A673 (cell line): ENCODE results near the gene HRH2. TPM values are rescaled to one million over a fixed set of nuclear protein-coding genes. Genes with fewer than 3 reads are reported as not detected.

Source experiments
- BruUV-seq: library from RNA; stranded (reverse); fragments of 400-500 nt; replicated peaks from 2 replicates; lab custom pipeline; 2021; lab: Mats Ljungman, UMichigan
- CTCF ChIA-PET: fragments of 300-600 bp; sonication (Branson Sonifier 250); formaldehyde crosslinking; loops from one replicate; lab custom pipeline; 2022; ENCODE audit warnings: antibody characterized with exemption; lab: Charles Lee
- POLR2A ChIA-PET: fragments of 300-600 bp; sonication (Branson Sonifier 250); formaldehyde crosslinking; loops from one replicate; lab custom pipeline; 2022; ENCODE audit warnings: antibody characterized with exemption; ENCODE audit not compliant: low non-redundant PET; lab: Charles Lee
- DNase-seq: peaks from one replicate; pipeline ENCODE4 v3.0.0-alpha.2; 2015; ENCODE audit warnings: low spot score
- H3K27ac ChIP-seq: fragments of 200-600 bp; sonication (generic); 2 replicates; pipeline ENCODE4 v1.5.1; 2016; ENCODE audit warnings: mixed run types, low read depth, mild to moderate bottlenecking, mixed read lengths, antibody characterized with exemption, low read length; ENCODE audit not compliant: poor library complexity, severe bottlenecking
- H3K27me3 ChIP-seq: fragments of 200-600 bp; sonication (generic); replicated peaks from 2 replicates; pipeline ENCODE4 v1.6.1; 2017; ENCODE audit warnings: mixed run types, low read depth, mild to moderate bottlenecking, mixed read lengths, antibody characterized with exemption, low read length; ENCODE audit not compliant: insufficient read depth, poor library complexity
- H3K36me3 ChIP-seq: fragments of 200-600 bp; sonication (generic); 2 replicates; pipeline ENCODE4 v1.6.1; 2016; ENCODE audit warnings: mixed run types, mild to moderate bottlenecking, mixed read lengths, antibody characterized with exemption, low read length; ENCODE audit not compliant: insufficient read depth, poor library complexity, severe bottlenecking
- H3K4me1 ChIP-seq: fragments of 200-600 bp; sonication (generic); 2 replicates; pipeline ENCODE4 v1.6.1; 2017; ENCODE audit warnings: mixed run types, mild to moderate bottlenecking, mixed read lengths, antibody characterized with exemption, low read length; ENCODE audit not compliant: insufficient read depth, poor library complexity, severe bottlenecking
- H3K4me3 ChIP-seq: fragments of 200-600 bp; sonication (generic); 2 replicates; pipeline ENCODE4 v1.5.1; 2016; ENCODE audit warnings: low read depth, mixed run types, mild to moderate bottlenecking, mixed read lengths, low read length; ENCODE audit not compliant: poor library complexity, severe bottlenecking
- H3K9me3 ChIP-seq: fragments of 200-600 bp; sonication (generic); 2 replicates; pipeline ENCODE4 v1.6.1; 2016; ENCODE audit warnings: mixed run types, low read depth, mild to moderate bottlenecking, mixed read lengths, antibody characterized with exemption, low read length; ENCODE audit not compliant: poor library complexity, severe bottlenecking
- CTCF ChIP-seq: fragments of 300-800, 200-600 bp; sonication (generic); conservative IDR thresholded peaks from 2 replicates; pipeline ENCODE4 v1.5.1; 2017; ENCODE audit warnings: low read depth, mild to moderate bottlenecking, antibody characterized with exemption, low read length, moderate library complexity, mixed read lengths
- EZH2 ChIP-seq: fragments of 200-600 bp; sonication (generic); IDR thresholded peaks from 2 replicates; pipeline ENCODE4 v1.6.1; 2017; ENCODE audit warnings: borderline replicate concordance, low read depth, mild to moderate bottlenecking, mixed read lengths, antibody characterized with exemption, low read length; ENCODE audit not compliant: poor library complexity, severe bottlenecking
- intact Hi-C: fragments of 100-400 bp; cut with micrococcal nuclease; formaldehyde crosslinking; loops from one replicate; pipeline ENCODE4 v1.10.0; 2022; ENCODE audit not compliant: unreplicated experiment
- total RNA-seq: library from RNA; stranded (reverse); gene quantifications from 2 replicates; pipeline ENCODE4 v1.2.3, GENCODE V29; 2021

HRH2 gene
- total RNA-seq, 1 experiment from 2014 or later, result not detected

DNA sequence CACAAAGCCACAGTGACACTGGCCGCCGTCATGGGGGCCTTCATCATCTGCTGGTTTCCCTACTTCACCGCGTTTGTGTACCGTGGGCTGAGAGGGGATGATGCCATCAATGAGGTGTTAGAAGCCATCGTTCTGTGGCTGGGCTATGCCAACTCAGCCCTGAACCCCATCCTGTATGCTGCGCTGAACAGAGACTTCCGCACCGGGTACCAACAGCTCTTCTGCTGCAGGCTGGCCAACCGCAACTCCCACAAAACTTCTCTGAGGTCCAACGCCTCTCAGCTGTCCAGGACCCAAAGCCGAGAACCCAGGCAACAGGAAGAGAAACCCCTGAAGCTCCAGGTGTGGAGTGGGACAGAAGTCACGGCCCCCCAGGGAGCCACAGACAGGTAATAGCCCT, 26.1 kb downstream of the HRH2 start:
- TF ChIP-seq CTCF (no peak), EZH2 (no peak)
- H3K4me1 ChIP-seq, result no peaks in the 10 kb centered on the region
- no peaks in the 10 kb centered on the region for H3K9me3 ChIP-seq
- no TSS peak for BruUV-seq
- POLR2A ChIA-PET, result no interaction called here
- H3K27me3 ChIP-seq, result peaks cover 44% of the 10 kb centered on the region
- CTCF ChIA-PET, result no interaction called here
- no peak overlapping the region for H3K27ac ChIP-seq
- H3K4me3 ChIP-seq, result no peak overlapping the region
- no peak for DNase-seq
- intact Hi-C loops, result no loop called here
- no peaks in the 10 kb centered on the region for H3K36me3 ChIP-seq

DNA sequence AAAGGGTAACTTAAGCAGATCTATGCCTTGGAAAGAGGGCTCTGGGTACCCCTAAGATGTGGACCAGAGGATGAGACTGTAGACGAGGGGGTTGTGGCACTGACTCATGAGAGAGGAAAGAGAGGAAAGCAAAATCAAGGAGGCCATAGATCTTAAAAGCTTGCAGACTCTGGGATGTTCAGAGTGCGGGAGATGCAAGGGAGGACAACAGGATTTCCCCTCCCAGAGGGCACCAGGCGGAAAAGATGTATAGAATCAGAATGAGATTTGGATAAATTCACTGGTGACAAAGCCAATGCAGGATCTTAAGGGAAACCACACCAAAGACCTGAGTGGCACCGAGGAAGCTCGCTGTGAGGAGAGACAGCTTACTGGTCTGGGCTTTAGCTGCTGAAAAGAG, 27.1 kb downstream of the HRH2 start:
- no peaks in the 10 kb centered on the region for H3K36me3 ChIP-seq
- H3K9me3 ChIP-seq, result no peaks in the 10 kb centered on the region
- H3K27ac ChIP-seq, result no peak overlapping the region
- H3K27me3 ChIP-seq, result peaks cover 42% of the 10 kb centered on the region
- no peak for TF ChIP-seq CTCF
- TF ChIP-seq EZH2, result no peak
- no peak overlapping the region for H3K4me3 ChIP-seq
- ChIA-PET CTCF (no interaction called here), POLR2A (no interaction called here)
- intact Hi-C loops, result no loop called here
- no peaks in the 10 kb centered on the region for H3K4me1 ChIP-seq
- BruUV-seq, result no TSS peak
- DNase-seq, result no peak

- POLR2A ChIA-PET, result no interaction called here
- BruUV-seq, result no TSS peak
- H3K27ac ChIP-seq, result no peak overlapping the region
- intact Hi-C loops, result no loop called here
- H3K36me3 ChIP-seq, result no peaks in the 10 kb centered on the region
- DNase-seq, result no peak
- no peaks in the 10 kb centered on the region for H3K9me3 ChIP-seq
- CTCF ChIA-PET, result no interaction called here
- H3K27me3 ChIP-seq, result peaks cover 37% of the 10 kb centered on the region
- H3K4me3 ChIP-seq, result no peak overlapping the region
- H3K4me1 ChIP-seq, result no peaks in the 10 kb centered on the region
- TF ChIP-seq CTCF, result no peak
- TF ChIP-seq EZH2, result no peak
These were observed 28.0 kb downstream of the HRH2 start for GRCh38 chr5:175685701-175686350.
